Measurements from ENCODE around the gene COL4A2. TPM values are rescaled to one million over a fixed set of nuclear protein-coding genes. Genes with fewer than 3 reads are reported as not detected.

Gene COL4A2
- total and polyA plus RNA-seq, 4 donors = 8.0 to 45.2 (median 40.3) TPM

- Histone ChIP-seq H3K27me3 (ENCODE audit: control insufficient read depth in 4 of 4, insufficient read depth in 4 of 4, low read length in 3 of 4) (no peaks in the 10 kb centered on the region), H3K36me3 (ENCODE audit: control insufficient read depth in 4 of 4, insufficient read depth in 3 of 4, low read depth in 1 of 4, low read length in 3 of 4) (peaks cover 0 to 10% (median 7%) of the 10 kb centered on the region in 4 donors), H3K4me1 (ENCODE audit: control insufficient read depth in 4 of 4, insufficient read depth in 4 of 4, low read length in 3 of 4) (peaks cover 13 to 60% (median 51%) of the 10 kb centered on the region in 4 donors), H3K9ac (ENCODE audit: low read depth in 1 of 2, low read length in 2 of 2) (no peak overlapping the region), H3K4me3 (ENCODE audit: low read depth in 1 of 3, low read length in 3 of 3) (no peak overlapping the region), H3K9me3 (ENCODE audit: control insufficient read depth in 4 of 4, low read length in 3 of 4) (no peaks in the 10 kb centered on the region), H3K27ac (ENCODE audit: low read depth in 1 of 2, low read length in 2 of 2) (peak overlapping the region; percentile 47)
- 79% methylated on average over 15 of the region's 16 CpGs for WGBS
- no peak for TF ChIP-seq CTCF (IDR thresholded peaks at IDR 0.05; ENCODE audit: low read depth, low read length, missing input control)
- no peak for TF ChIP-seq RXRA (IDR thresholded peaks at IDR 0.05)
- TF ChIP-seq HNF4A (conservative IDR thresholded peaks at IDR 0.05) = no peak
- no peak for TF ChIP-seq EGR1 (IDR thresholded peaks at IDR 0.05; ENCODE audit: low read depth in 2 of 2)
- no peak for TF ChIP-seq NR2F2 (IDR thresholded peaks at IDR 0.05)
- no peak for TF ChIP-seq REST (IDR thresholded peaks at IDR 0.05)
- TF ChIP-seq, protein P1, sequence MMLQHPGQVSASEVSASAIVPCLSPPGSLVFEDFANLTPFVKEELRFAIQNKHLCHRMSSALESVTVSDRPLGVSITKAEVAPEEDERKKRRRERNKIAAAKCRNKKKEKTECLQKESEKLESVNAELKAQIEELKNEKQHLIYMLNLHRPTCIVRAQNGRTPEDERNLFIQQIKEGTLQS (IDR thresholded peaks at IDR 0.05) = no peak
- TF ChIP-seq RAD21 (IDR thresholded peaks at IDR 0.05) = no peak
- no peak for TF ChIP-seq HNF4G (IDR thresholded peaks at IDR 0.05)
- TF ChIP-seq, protein P2, sequence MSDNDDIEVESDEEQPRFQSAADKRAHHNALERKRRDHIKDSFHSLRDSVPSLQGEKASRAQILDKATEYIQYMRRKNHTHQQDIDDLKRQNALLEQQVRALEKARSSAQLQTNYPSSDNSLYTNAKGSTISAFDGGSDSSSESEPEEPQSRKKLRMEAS (IDR thresholded peaks at IDR 0.05) = no peak
- TF ChIP-seq JUND (IDR thresholded peaks at IDR 0.05) = no peak
- TF ChIP-seq FOXA1 (IDR thresholded peaks at IDR 0.05) = no peak
- no peak for TF ChIP-seq TAF1 (conservative IDR thresholded peaks at IDR 0.05)
- no peak for DNase-seq (ENCODE audit: low spot score)
Observed at GRCh38 chr13:110554946-110555345, 247.9 kb downstream of the COL4A2 start.

DNA sequence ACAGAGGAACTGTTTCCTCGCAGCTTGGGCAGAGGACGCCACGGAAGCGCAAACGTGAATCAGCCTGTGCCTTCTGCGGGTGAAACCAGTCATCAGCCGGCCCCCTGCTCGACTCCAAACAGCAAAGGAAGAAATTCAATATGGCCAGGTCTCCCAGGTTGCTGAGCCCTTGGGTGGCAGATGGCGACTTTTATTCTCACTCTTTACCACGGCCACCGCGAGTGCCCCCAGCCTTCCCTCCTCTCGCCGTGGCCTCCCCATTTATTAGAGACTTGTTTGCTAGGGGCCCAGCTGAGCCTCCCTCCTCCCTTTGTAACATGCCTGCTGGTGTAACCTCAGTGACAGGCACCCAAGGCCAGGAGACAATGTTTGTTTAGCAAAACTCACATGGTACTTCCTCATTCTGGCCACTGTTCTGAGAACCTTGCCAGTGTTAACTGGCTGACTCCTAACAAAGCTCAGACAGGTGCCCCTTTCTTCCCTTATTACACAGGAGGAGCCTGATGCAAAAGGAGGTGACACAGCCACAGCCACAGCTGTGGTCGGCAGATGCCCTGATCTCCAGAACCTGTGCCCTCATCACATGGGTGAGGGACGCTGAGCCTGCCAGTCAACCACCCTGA, 248.6 kb downstream of the COL4A2 start:
- Histone ChIP-seq H3K27me3 (ENCODE audit: control insufficient read depth in 4 of 4, insufficient read depth in 4 of 4, low read length in 3 of 4) (no peaks in the 10 kb centered on the region), H3K9ac (ENCODE audit: low read depth in 1 of 2, low read length in 2 of 2) (no peak overlapping the region), H3K4me3 (ENCODE audit: low read depth in 1 of 3, low read length in 3 of 3) (no peak overlapping the region), H3K36me3 (ENCODE audit: control insufficient read depth in 4 of 4, insufficient read depth in 3 of 4, low read depth in 1 of 4, low read length in 3 of 4) (peaks cover 0 to 10% (median 7%) of the 10 kb centered on the region in 4 donors), H3K9me3 (ENCODE audit: control insufficient read depth in 4 of 4, low read length in 3 of 4) (no peaks in the 10 kb centered on the region), H3K27ac (ENCODE audit: low read depth in 1 of 2, low read length in 2 of 2) (peak overlapping the region; percentile 47), H3K4me1 (ENCODE audit: control insufficient read depth in 4 of 4, insufficient read depth in 4 of 4, low read length in 3 of 4) (peaks cover 13 to 63% (median 52%) of the 10 kb centered on the region in 4 donors)
- DNase-seq (ENCODE audit: low spot score) = no peak
- 74% methylated on average over 16 of the region's 16 CpGs for WGBS
- TF ChIP-seq, protein P2 (IDR thresholded peaks at IDR 0.05) = no peak
- TF ChIP-seq ZBTB33 (IDR thresholded peaks at IDR 0.05) = no peak
- TF ChIP-seq HNF4G (IDR thresholded peaks at IDR 0.05) = no peak
- no peak for TF ChIP-seq GABPA (IDR thresholded peaks at IDR 0.05 in 1 of 2, conservative IDR thresholded peaks at IDR 0.05 in 1 of 2)
- TF ChIP-seq HNF4A (conservative IDR thresholded peaks at IDR 0.05) = no peak
- TF ChIP-seq RAD21 (IDR thresholded peaks at IDR 0.05) = peak; percentile 8 to 48
- peak; percentile 33 to 50 for TF ChIP-seq RXRA (IDR thresholded peaks at IDR 0.05)
- TF ChIP-seq SP1 (IDR thresholded peaks at IDR 0.05) = peak; percentile 26
- no peak for TF ChIP-seq EGR1 (IDR thresholded peaks at IDR 0.05; ENCODE audit: low read depth in 2 of 2)
- TF ChIP-seq TAF1 (conservative IDR thresholded peaks at IDR 0.05) = no peak
- peak; percentile 35 for TF ChIP-seq REST (IDR thresholded peaks at IDR 0.05)
- TF ChIP-seq YY1 (IDR thresholded peaks at IDR 0.05) = peak; percentile 29

Data from liver (tissue), 9 donors.